Liver (tissue), 9 donors: ENCODE results near the gene TPSD1. TPM values are rescaled to one million over a fixed set of nuclear protein-coding genes. Genes with fewer than 3 reads are reported as not detected.

Source experiments
- DNase-seq: peaks from one replicate; pipeline ENCODE4 v3.0.0-alpha.2; 2017; ENCODE audit warnings: low spot score
- H3K27ac ChIP-seq, 2 donors: one replicate each; pipeline ENCODE4 v1.7.0; 2013; ENCODE audit warnings: inconsistent platforms in 2 of 2, low read length in 2 of 2, control low read depth in 1 of 2, low read depth in 1 of 2, mild to moderate bottlenecking in 1 of 2
- H3K27me3 ChIP-seq, 4 donors: one replicate each; pipeline versions ENCODE4 v1.6.1 to v1.7.0; 2013; ENCODE audit warnings: low read length in 3 of 4, inconsistent platforms in 1 of 4, mild to moderate bottlenecking in 1 of 4, moderate library complexity in 1 of 4; ENCODE audit not compliant: control insufficient read depth in 4 of 4, insufficient read depth in 4 of 4
- H3K36me3 ChIP-seq, 4 donors: one replicate each; pipeline versions ENCODE4 v1.6.1 to v1.7.0; 2013; ENCODE audit warnings: low read length in 3 of 4, mild to moderate bottlenecking in 3 of 4, low read depth in 1 of 4, moderate library complexity in 1 of 4; ENCODE audit not compliant: control insufficient read depth in 4 of 4, insufficient read depth in 3 of 4
- H3K4me1 ChIP-seq, 4 donors: one replicate each; pipeline versions ENCODE4 v1.6.1 to v1.7.0; 2013; ENCODE audit warnings: low read length in 3 of 4, mild to moderate bottlenecking in 3 of 4, moderate library complexity in 1 of 4; ENCODE audit not compliant: control insufficient read depth in 4 of 4, insufficient read depth in 4 of 4
- H3K4me3 ChIP-seq, 3 donors: one replicate each; pipeline versions ENCODE4 v1.6.1 to v1.7.0; 2013; ENCODE audit warnings: low read length in 3 of 3, control low read depth in 1 of 3, low read depth in 1 of 3, mild to moderate bottlenecking in 1 of 3
- H3K9ac ChIP-seq, 2 donors: one replicate each; pipeline ENCODE4 v1.7.0; 2013; ENCODE audit warnings: low read length in 2 of 2, mild to moderate bottlenecking in 2 of 2, moderate library complexity in 2 of 2, control low read depth in 1 of 2, low read depth in 1 of 2
- H3K9me3 ChIP-seq, 4 donors: one replicate each; pipeline versions ENCODE4 v1.6.1 to v1.7.0; 2013; ENCODE audit warnings: low read length in 3 of 4; ENCODE audit not compliant: control insufficient read depth in 4 of 4
- FOXA2 ChIP-seq: IDR thresholded peaks from 2 replicates; pipeline ENCODE4 v1.6.1; 2016; ENCODE audit warnings: antibody characterized with exemption
- GABPA ChIP-seq, 2 donors: IDR thresholded peaks in 1 of 2; conservative IDR thresholded peaks in 1 of 2; 2 replicates each; pipeline ENCODE4 v1.6.1; 2016; ENCODE audit warnings: antibody characterized with exemption in 2 of 2, mild to moderate bottlenecking in 1 of 2, moderate library complexity in 1 of 2
- HNF4A ChIP-seq, 2 donors: conservative IDR thresholded peaks; 2 replicates each; pipeline ENCODE4 v1.6.1; 2016; ENCODE audit warnings: antibody characterized with exemption in 2 of 2, mild to moderate bottlenecking in 2 of 2
- JUND ChIP-seq, 2 donors: IDR thresholded peaks; 2 replicates each; pipeline ENCODE4 v1.6.1; 2016; ENCODE audit warnings: antibody characterized with exemption in 2 of 2
- NR2F2 ChIP-seq: IDR thresholded peaks from 2 replicates; pipeline ENCODE4 v1.6.1; 2016; ENCODE audit warnings: antibody characterized with exemption
- RAD21 ChIP-seq, 2 donors: IDR thresholded peaks; 2 replicates each; pipeline ENCODE4 v1.6.1; 2016; ENCODE audit warnings: antibody characterized with exemption in 2 of 2, mild to moderate bottlenecking in 2 of 2
- RXRA ChIP-seq, 2 donors: IDR thresholded peaks; 2 replicates each; pipeline ENCODE4 v1.6.1; 2017 to 2018; ENCODE audit warnings: antibody characterized with exemption in 2 of 2, mild to moderate bottlenecking in 1 of 2
- SP1 ChIP-seq: IDR thresholded peaks from 2 replicates; pipeline ENCODE4 v1.6.1; 2018; ENCODE audit warnings: antibody characterized with exemption, mild to moderate bottlenecking
- TAF1 ChIP-seq: conservative IDR thresholded peaks from 2 replicates; pipeline ENCODE4 v1.6.1; 2016; ENCODE audit warnings: antibody characterized with exemption, mild to moderate bottlenecking
- YY1 ChIP-seq: IDR thresholded peaks from 2 replicates; pipeline ENCODE4 v1.6.1; 2016; ENCODE audit warnings: antibody characterized with exemption, mild to moderate bottlenecking
- WGBS: extraction: QIAGEN DNeasy Blood & Tissue Kit; methylation state at CpG from one replicate; pipeline ENCODE4 v1.1.7; 2013; 5-methylcytosine and 5-hydroxymethylcytosine counted together
- polyA plus RNA-seq, 2 donors: library from polyadenylated mRNA; stranded (reverse) in 1 of 2; unstranded in 1 of 2; fragments of 200-250 nt in 1 of 2; fragments of >200 nt in 1 of 2; fragmentation: Nextera tagmentation in 1 of 2; extraction: Ambion mirVana in 1 of 2; gene quantifications; one replicate each; pipeline versions ENCODE4 v1.2.1 to v1.2.3, GENCODE V29; 2013 to 2015
- total RNA-seq, 2 donors: library from RNA; depleted of rRNA; stranded (reverse); fragments of >200 nt; gene quantifications; one replicate each; pipeline ENCODE4 v1.2.3, GENCODE V29; 2014
- TF ChIP-seq, protein P1 (sequence below): IDR thresholded peaks from 2 replicates; pipeline ENCODE4 v1.6.1; 2016; ENCODE audit warnings: antibody characterized with exemption
- TF ChIP-seq, protein P2 (sequence below): IDR thresholded peaks from 2 replicates; pipeline ENCODE4 v1.6.1; 2016; ENCODE audit warnings: antibody characterized with exemption
- TF ChIP-seq, protein P3 (sequence below): fragments of 150-350 bp; IDR thresholded peaks from 2 replicates; pipeline ENCODE4 v1.5.1; 2017; ENCODE audit warnings: improper control_type of control experiment, low read depth, low read length; ENCODE audit not compliant: missing input control
- TF ChIP-seq, protein P4 (sequence below): IDR thresholded peaks from 2 replicates; pipeline ENCODE4 v1.6.1; 2016; ENCODE audit warnings: antibody characterized with exemption, mild to moderate bottlenecking
- TF ChIP-seq, protein P5 (sequence below): IDR thresholded peaks from 2 replicates; pipeline ENCODE4 v1.6.1; 2016; ENCODE audit warnings: antibody characterized with exemption
- donor health status: healthy.
- donor health status: healthy.
- donor health status: healthy.
- donor health status: healthy.
- donor health status: healthy.

The TPSD1 gene
- total and polyA plus RNA-seq, 4 donors, result 0.28 to 0.40 TPM; not detected in 2

DNA sequence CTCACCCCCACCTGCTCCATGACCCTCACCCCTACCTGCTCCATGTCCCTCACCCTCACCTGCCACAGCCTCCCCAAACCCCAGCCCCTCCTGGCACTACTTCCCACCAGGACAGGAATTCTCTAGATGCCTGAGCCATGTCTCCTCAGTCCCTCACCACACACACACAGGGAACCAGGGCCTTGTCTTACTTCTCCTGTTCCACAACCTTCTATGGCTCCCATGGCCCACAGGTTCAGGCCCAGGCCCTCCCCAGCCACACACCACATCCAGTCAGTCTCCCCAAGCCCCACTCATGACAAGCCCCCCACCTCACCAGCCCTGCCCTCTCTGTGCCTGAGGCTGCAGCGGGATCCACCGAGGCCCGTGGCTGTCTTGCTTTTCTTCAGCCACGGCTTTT, 50.5 kb downstream of the TPSD1 start:
- Histone ChIP-seq H3K27ac (no peak overlapping the region), H3K27me3 (no peaks in the 10 kb centered on the region), H3K4me1 (peaks cover 3 to 18% (median 12%) of the 10 kb centered on the region in 4 donors), H3K36me3 (no peaks in the 10 kb centered on the region), H3K9ac (no peak overlapping the region), H3K9me3 (no peaks in the 10 kb centered on the region), H3K4me3 (no peak overlapping the region)
- DNase-seq, result no peak
- WGBS, result 74% methylated on average over 4 of the region's 4 CpGs
- TF ChIP-seq, protein P1, sequence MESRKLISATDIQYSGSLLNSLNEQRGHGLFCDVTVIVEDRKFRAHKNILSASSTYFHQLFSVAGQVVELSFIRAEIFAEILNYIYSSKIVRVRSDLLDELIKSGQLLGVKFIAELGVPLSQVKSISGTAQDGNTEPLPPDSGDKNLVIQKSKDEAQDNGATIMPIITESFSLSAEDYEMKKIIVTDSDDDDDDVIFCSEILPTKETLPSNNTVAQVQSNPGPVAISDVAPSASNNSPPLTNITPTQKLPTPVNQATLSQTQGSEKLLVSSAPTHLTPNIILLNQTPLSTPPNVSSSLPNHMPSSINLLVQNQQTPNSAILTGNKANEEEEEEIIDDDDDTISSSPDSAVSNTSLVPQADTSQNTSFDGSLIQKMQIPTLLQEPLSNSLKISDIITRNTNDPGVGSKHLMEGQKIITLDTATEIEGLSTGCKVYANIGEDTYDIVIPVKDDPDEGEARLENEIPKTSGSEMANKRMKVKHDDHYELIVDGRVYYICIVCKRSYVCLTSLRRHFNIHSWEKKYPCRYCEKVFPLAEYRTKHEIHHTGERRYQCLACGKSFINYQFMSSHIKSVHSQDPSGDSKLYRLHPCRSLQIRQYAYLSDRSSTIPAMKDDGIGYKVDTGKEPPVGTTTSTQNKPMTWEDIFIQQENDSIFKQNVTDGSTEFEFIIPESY, result no peak
- TF ChIP-seq GABPA (IDR thresholded peaks at IDR 0.05 in 1 of 2, conservative IDR thresholded peaks at IDR 0.05 in 1 of 2) (no peak), SP1 (no peak), NR2F2 (no peak), RAD21 (IDR thresholded peaks at IDR 0.05) (no peak), FOXA2 (no peak), HNF4A (conservative IDR thresholded peaks at IDR 0.05) (no peak), TAF1 (no peak), JUND (IDR thresholded peaks at IDR 0.05) (no peak), RXRA (IDR thresholded peaks at IDR 0.05) (no peak), YY1 (no peak)
- TF ChIP-seq, protein P2, sequence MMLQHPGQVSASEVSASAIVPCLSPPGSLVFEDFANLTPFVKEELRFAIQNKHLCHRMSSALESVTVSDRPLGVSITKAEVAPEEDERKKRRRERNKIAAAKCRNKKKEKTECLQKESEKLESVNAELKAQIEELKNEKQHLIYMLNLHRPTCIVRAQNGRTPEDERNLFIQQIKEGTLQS, result no peak
- TF ChIP-seq, protein P3, sequence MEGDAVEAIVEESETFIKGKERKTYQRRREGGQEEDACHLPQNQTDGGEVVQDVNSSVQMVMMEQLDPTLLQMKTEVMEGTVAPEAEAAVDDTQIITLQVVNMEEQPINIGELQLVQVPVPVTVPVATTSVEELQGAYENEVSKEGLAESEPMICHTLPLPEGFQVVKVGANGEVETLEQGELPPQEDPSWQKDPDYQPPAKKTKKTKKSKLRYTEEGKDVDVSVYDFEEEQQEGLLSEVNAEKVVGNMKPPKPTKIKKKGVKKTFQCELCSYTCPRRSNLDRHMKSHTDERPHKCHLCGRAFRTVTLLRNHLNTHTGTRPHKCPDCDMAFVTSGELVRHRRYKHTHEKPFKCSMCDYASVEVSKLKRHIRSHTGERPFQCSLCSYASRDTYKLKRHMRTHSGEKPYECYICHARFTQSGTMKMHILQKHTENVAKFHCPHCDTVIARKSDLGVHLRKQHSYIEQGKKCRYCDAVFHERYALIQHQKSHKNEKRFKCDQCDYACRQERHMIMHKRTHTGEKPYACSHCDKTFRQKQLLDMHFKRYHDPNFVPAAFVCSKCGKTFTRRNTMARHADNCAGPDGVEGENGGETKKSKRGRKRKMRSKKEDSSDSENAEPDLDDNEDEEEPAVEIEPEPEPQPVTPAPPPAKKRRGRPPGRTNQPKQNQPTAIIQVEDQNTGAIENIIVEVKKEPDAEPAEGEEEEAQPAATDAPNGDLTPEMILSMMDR, result no peak
- TF ChIP-seq, protein P4, sequence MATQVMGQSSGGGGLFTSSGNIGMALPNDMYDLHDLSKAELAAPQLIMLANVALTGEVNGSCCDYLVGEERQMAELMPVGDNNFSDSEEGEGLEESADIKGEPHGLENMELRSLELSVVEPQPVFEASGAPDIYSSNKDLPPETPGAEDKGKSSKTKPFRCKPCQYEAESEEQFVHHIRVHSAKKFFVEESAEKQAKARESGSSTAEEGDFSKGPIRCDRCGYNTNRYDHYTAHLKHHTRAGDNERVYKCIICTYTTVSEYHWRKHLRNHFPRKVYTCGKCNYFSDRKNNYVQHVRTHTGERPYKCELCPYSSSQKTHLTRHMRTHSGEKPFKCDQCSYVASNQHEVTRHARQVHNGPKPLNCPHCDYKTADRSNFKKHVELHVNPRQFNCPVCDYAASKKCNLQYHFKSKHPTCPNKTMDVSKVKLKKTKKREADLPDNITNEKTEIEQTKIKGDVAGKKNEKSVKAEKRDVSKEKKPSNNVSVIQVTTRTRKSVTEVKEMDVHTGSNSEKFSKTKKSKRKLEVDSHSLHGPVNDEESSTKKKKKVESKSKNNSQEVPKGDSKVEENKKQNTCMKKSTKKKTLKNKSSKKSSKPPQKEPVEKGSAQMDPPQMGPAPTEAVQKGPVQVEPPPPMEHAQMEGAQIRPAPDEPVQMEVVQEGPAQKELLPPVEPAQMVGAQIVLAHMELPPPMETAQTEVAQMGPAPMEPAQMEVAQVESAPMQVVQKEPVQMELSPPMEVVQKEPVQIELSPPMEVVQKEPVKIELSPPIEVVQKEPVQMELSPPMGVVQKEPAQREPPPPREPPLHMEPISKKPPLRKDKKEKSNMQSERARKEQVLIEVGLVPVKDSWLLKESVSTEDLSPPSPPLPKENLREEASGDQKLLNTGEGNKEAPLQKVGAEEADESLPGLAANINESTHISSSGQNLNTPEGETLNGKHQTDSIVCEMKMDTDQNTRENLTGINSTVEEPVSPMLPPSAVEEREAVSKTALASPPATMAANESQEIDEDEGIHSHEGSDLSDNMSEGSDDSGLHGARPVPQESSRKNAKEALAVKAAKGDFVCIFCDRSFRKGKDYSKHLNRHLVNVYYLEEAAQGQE, result no peak
- TF ChIP-seq, protein P5, sequence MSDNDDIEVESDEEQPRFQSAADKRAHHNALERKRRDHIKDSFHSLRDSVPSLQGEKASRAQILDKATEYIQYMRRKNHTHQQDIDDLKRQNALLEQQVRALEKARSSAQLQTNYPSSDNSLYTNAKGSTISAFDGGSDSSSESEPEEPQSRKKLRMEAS, result no peak
